Activated T-helper 1 cell treated with anti-CD3 and anti-CD28 coated beads, Interleukin-12 subunit alpha, Interleukin-12 subunit beta, Interleukin-2, Interleukin-4 antibody, amounts not matched to agents 30 ng/mL and 10 ng/mL and 1 ng/mL, durations not matched to agents 14 hours and 24 hours and 36 hours (primary cell): ENCODE data around the gene SNX22. TPM values are rescaled to one million over a fixed set of nuclear protein-coding genes. Genes with fewer than 3 reads are reported as not detected.

ENCODE experiments used
- total RNA-seq: library from RNA; stranded (reverse); gene quantifications from 2 replicates; pipeline ENCODE4 v1.2.3, GENCODE V29; 2022

SNX22 gene
- total RNA-seq, 1 donor from 2014 or later = 0.99 TPM

Other genes with a start within 250 kb of the SNX22 start
- 8.6 and 8.7 TPM in 2 replicates for gene DAPK2, start 105.2 kb upstream of the SNX22 start, total RNA-seq
- gene CIAO2A, start 57.9 kb upstream of the SNX22 start, total RNA-seq = 70.1 and 87.1 TPM in 2 replicates
- gene SNX1, start 55.7 kb upstream of the SNX22 start, total RNA-seq = 139 and 147 TPM in 2 replicates
- 383 and 388 TPM in 2 replicates for gene PPIB, start 11.3 kb downstream of the SNX22 start, total RNA-seq
- 31.3 and 33.2 TPM in 2 replicates for gene CSNK1G1, start 204.4 kb downstream of the SNX22 start, total RNA-seq
- 58.6 and 69.8 TPM in 2 replicates for gene PCLAF, start 229.7 kb downstream of the SNX22 start, total RNA-seq
- gene TRIP4, start 236.1 kb downstream of the SNX22 start, total RNA-seq = 17.5 and 21.7 TPM in 2 replicates